Endothelial cell of umbilical vein (primary cell): ENCODE measurements around the gene FBXO27.

Source experiments
- CTCF ChIP-seq, 2 donors: IDR thresholded peaks; 1 replicate in 1 of 2; 2 replicates in 1 of 2; pipeline ENCODE4 v1.5.1; 2011; ENCODE audit warnings: low read length in 2 of 2, mild to moderate bottlenecking in 2 of 2, moderate library complexity in 2 of 2, control low read depth in 1 of 2, inconsistent platforms in 1 of 2, low read depth in 1 of 2; ENCODE audit not compliant: insufficient read depth in 1 of 2; ENCODE audit errors: extremely low read depth in 1 of 2
- EZH2 ChIP-seq: IDR thresholded peaks from 2 replicates; pipeline ENCODE4 v1.6.1; 2012; ENCODE audit warnings: borderline replicate concordance, low read depth, mild to moderate bottlenecking, moderate library complexity, low read length, inconsistent platforms; ENCODE audit not compliant: severe bottlenecking
- MAX ChIP-seq: IDR thresholded peaks from 2 replicates; pipeline ENCODE4 v1.6.1; 2011; ENCODE audit not compliant: insufficient read depth, insufficient read length
- MYC ChIP-seq: IDR thresholded peaks from one replicate; pipeline ENCODE4 v1.6.1; 2011; ENCODE audit warnings: mild to moderate bottlenecking, low read depth, low read length

GRCh38 chr19:39052846-39053245, 20.5 kb upstream of the FBXO27 start:
- no peak for TF ChIP-seq MYC
- TF ChIP-seq EZH2: no peak
- no peak for TF ChIP-seq CTCF (IDR thresholded peaks at IDR 0.05; ENCODE audit: extremely low read depth in 1 of 2, insufficient read depth in 1 of 2, low read depth in 1 of 2, low read length in 2 of 2)
- TF ChIP-seq MAX: no peak
